Ovary (tissue), 9 donors: ENCODE results near the gene MEOX2. TPM values are rescaled to one million over a fixed set of nuclear protein-coding genes. Genes with fewer than 3 reads are reported as not detected.

ENCODE experiments used
- DNase-seq, 5 donors: peaks; one replicate each; pipeline ENCODE4 v3.0.0-alpha.2; 2019 to 2020
- H3K27ac ChIP-seq, 2 donors: fragments of 200-600 bp; one replicate each; pipeline versions ENCODE4 v1.5.1 to v1.8.0; 2019 to 2022
- H3K27me3 ChIP-seq: fragments of 200-600 bp; one replicate; pipeline ENCODE4 v1.8.0; 2022
- H3K36me3 ChIP-seq: fragments of 200-600 bp; sonication (generic); one replicate; pipeline ENCODE4 v1.5.1; 2019
- H3K4me1 ChIP-seq: one replicate; pipeline ENCODE4 v1.8.1; 2013; ENCODE audit warnings: mild to moderate bottlenecking, moderate library complexity; ENCODE audit not compliant: insufficient read depth
- H3K4me3 ChIP-seq: fragments of 200-600 bp; sonication (generic); one replicate; pipeline ENCODE4 v1.5.1; 2017
- H3K9me3 ChIP-seq, 2 donors: fragments of 200-600 bp in 1 of 2; sonication (generic) in 1 of 2; one replicate each; pipeline versions ENCODE4 v1.5.1 to v1.8.1; 2013 to 2019; ENCODE audit warnings: mild to moderate bottlenecking in 1 of 2, moderate library complexity in 1 of 2
- EP300 ChIP-seq: sonication (generic); formaldehyde crosslinking; IDR thresholded peaks from one replicate; pipeline ENCODE4 v1.6.1; 2017; ENCODE audit warnings: antibody characterized with exemption
- POLR2A ChIP-seq: fragments of 450-650 bp; IDR thresholded peaks from one replicate; pipeline ENCODE4 v1.6.1; 2017; ENCODE audit warnings: antibody characterized with exemption, mild to moderate bottlenecking, moderate library complexity
- WGBS, 3 donors: extraction: QIAGEN DNeasy Blood & Tissue Kit in 1 of 3; methylation state at CpG; one replicate each; pipeline versions ENCODE4 v1.1.5 to v1.1.7; 2013 to 2017; 5-methylcytosine and 5-hydroxymethylcytosine counted together
- intact Hi-C, 4 donors: fragments of 100-400 bp; cut with DNase I; formaldehyde crosslinking; loops; one replicate each; pipeline versions ENCODE4 v1.11.0 to v1.15.1; 2022 to 2023
- polyA plus RNA-seq, 2 donors: library from polyadenylated mRNA; stranded (reverse); fragments of 200-250 nt in 1 of 2; fragments of 350-450 nt in 1 of 2; fragmentation: Illumina TruSeq in 1 of 2; extraction: RNeasy Lipid Tissue Mini Kit (QIAGEN cat#74804) in 1 of 2; gene quantifications; one replicate each; pipeline ENCODE4 v1.2.3, GENCODE V29; 2013 to 2014
- total RNA-seq, 7 donors: library from RNA; depleted of rRNA in 2 of 7; stranded (reverse); fragments of >200 nt in 2 of 7; fragmentation: NEBNext Ultra II Directional in 3 of 7; extraction: Animal tissue kit (Norgen Biotek cat#: 25700) in 3 of 7; gene quantifications; one replicate each; pipeline versions ENCODE4 v1.1.0 to v1.2.4, GENCODE V29; 2016 to 2023
- TF ChIP-seq, protein P1 (sequence below), 3 donors: fragments of 450-650 bp in 2 of 3; fragments of 200-600 bp in 1 of 3; IDR thresholded peaks; one replicate each; pipeline versions ENCODE4 v1.5.1 to v1.8.0; 2016 to 2022; ENCODE audit warnings: antibody characterized with exemption in 3 of 3, mild to moderate bottlenecking in 1 of 3
- donor health status: DM: no; HTN: no; CAD: no; lungs with moderate emphysema.
- donor health status: DM: no; HTN: no; CAD: no.
- donor health status: Bipolar disorder and iron deficiency.
- donor health status: DM: yes; HTN: yes; CAD: no.
- donor health status: DM: no; HTN: no; CAD: no.
- donor health status: DM: yes; HTN: yes; CAD: no.

Gene MEOX2
- total and polyA plus RNA-seq, 9 donors = 1.3 to 15.4 (median 1.6) TPM

DNA sequence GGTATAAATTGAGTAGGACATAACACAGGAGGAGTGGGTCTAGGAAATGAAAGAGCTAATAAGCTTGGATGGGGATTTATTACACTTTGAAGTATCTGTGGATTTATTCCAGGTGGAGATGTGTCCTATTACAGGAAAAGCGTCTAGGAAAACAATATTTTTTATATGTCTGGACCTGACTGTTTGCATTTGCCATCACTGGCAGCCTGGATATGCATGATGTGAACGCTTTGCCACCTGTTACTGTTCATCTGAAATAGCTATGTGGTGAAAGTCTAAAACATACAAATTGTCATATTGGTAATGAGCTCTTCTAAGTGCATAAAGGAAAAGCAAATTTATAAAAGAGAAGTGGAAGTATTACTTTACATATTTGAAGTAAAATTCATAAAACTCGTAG, 93.1 kb downstream of the MEOX2 start:
- intact Hi-C loops = no loop called here
- no peak for TF ChIP-seq POLR2A
- no peak for TF ChIP-seq EP300
- TF ChIP-seq, protein P1, sequence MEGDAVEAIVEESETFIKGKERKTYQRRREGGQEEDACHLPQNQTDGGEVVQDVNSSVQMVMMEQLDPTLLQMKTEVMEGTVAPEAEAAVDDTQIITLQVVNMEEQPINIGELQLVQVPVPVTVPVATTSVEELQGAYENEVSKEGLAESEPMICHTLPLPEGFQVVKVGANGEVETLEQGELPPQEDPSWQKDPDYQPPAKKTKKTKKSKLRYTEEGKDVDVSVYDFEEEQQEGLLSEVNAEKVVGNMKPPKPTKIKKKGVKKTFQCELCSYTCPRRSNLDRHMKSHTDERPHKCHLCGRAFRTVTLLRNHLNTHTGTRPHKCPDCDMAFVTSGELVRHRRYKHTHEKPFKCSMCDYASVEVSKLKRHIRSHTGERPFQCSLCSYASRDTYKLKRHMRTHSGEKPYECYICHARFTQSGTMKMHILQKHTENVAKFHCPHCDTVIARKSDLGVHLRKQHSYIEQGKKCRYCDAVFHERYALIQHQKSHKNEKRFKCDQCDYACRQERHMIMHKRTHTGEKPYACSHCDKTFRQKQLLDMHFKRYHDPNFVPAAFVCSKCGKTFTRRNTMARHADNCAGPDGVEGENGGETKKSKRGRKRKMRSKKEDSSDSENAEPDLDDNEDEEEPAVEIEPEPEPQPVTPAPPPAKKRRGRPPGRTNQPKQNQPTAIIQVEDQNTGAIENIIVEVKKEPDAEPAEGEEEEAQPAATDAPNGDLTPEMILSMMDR (IDR thresholded peaks at IDR 0.05) = no peak
- Histone ChIP-seq H3K27ac (no peak overlapping the region), H3K4me3 (no peak overlapping the region), H3K9me3 (no peaks in the 10 kb centered on the region), H3K4me1 (no peaks in the 10 kb centered on the region), H3K27me3 (no peaks in the 10 kb centered on the region), H3K36me3 (no peaks in the 10 kb centered on the region)
- DNase-seq = no peak
- 77 to 82% (median 80%) methylated on average over 3 of the region's 3 CpGs for WGBS, 3 donors

DNA sequence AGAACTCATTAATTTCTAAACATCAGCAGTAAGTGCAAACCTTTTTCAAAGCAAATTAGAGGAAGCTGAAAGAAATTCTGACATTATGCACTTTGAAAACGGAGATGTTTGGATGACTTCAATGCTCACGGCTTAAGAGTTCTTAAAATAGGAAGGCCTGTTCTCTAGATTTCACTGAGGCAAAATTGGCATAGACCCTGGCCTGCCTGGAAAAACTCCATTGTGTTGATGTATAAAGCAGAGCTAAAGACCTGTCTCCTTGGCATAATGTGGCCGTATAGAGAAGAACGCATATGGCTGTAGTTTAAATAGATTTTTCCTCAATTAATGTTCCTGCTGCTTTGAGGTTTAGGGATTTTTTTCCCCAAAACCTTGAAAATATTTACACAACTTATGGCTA, 100.2 kb downstream of the MEOX2 start:
- no peak overlapping the region for H3K4me3 ChIP-seq
- TF ChIP-seq EP300 = no peak
- no peak for TF ChIP-seq POLR2A
- TF ChIP-seq, protein P1 (IDR thresholded peaks at IDR 0.05) = no peak
- WGBS, 3 donors = 92 to 95% (median 93%) methylated on average over 4 of the region's 4 CpGs
- no peaks in the 10 kb centered on the region for H3K9me3 ChIP-seq
- DNase-seq = no peak
- intact Hi-C loops = no loop called here
- H3K36me3 ChIP-seq = no peaks in the 10 kb centered on the region
- H3K4me1 ChIP-seq = no peaks in the 10 kb centered on the region
- H3K27ac ChIP-seq = no peak overlapping the region
- no peaks in the 10 kb centered on the region for H3K27me3 ChIP-seq

DNA sequence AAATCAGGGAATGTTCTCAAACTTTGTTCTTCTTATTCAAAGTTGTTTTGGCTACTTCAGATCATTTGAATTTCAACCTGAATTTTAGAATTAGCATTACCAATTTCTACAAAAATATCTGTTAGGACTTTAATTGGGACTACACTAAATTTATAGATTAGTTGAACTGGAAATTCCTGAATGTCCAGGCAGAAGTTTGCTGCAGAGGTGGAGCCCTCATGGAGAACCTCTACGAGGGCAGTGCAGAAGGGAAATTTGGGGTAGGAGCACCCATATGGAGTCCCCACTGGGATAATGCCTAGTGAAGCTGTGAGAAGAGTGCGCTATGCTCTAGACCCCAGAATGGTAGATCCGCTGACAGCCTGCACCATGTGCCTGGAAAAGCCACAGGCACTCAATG, 101.9 kb downstream of the MEOX2 start:
- intact Hi-C loops = no loop called here
- DNase-seq = no peak
- H3K4me3 ChIP-seq = no peak overlapping the region
- TF ChIP-seq, protein P1 (IDR thresholded peaks at IDR 0.05) = no peak
- TF ChIP-seq EP300 = no peak
- no peak for TF ChIP-seq POLR2A
- no peaks in the 10 kb centered on the region for H3K36me3 ChIP-seq
- no peaks in the 10 kb centered on the region for H3K4me1 ChIP-seq
- 89 to 97% (median 95%) methylated on average over 3 of the region's 3 CpGs for WGBS, 3 donors
- H3K27me3 ChIP-seq = no peaks in the 10 kb centered on the region
- H3K9me3 ChIP-seq = no peaks in the 10 kb centered on the region
- H3K27ac ChIP-seq = no peak overlapping the region

DNA sequence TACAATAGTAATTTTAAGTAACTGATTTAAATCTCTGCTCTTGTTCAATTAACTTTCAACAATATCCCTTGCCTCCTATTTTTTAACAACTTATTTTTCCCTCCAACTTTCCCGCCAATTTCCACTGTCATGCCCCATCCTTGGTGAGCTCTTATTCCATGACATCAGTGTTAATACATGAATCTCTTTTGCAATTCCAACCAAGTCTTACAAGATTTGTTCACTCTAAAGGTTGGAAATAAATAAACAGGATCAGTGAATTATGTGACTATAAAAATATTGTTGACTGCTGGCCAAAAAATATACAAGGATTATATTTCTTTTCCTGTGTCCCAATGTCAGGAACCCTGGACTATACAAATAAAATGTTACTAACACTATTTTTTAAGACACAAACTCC, 103.7 kb downstream of the MEOX2 start:
- H3K27ac ChIP-seq = no peak overlapping the region
- intact Hi-C loops = no loop called here
- 89 to 100% (median 93%) methylated on average over 1 of the region's 1 CpG for WGBS, 3 donors

More for the DNA sequence above, 103.7 kb downstream of the MEOX2 start:
- Histone ChIP-seq H3K27me3 (no peaks in the 10 kb centered on the region), H3K9me3 (no peaks in the 10 kb centered on the region), H3K4me3 (no peak overlapping the region), H3K36me3 (no peaks in the 10 kb centered on the region), H3K4me1 (no peaks in the 10 kb centered on the region)
- no peak for DNase-seq
- TF ChIP-seq EP300 (no peak), POLR2A (no peak)
- TF ChIP-seq, protein P1 (IDR thresholded peaks at IDR 0.05) = no peak
